ENCODE data around the gene HSD17B11.
"Not testable (repeated sequence)": the region's sequence is repeated elsewhere in the genome, so short reads cannot be mapped to it uniquely, and the experiment has no call there.

The HSD17B11 gene

GRCh38 chr4:87405211-87405820 lies 14.3 kb upstream of the HSD17B11 start:
- DNase-seq (ENCODE audit: low spot score) = no peak

- DNase-seq (ENCODE audit: low spot score) = not testable (repeated sequence)
Measured at GRCh38 chr4:87403732-87404131, 12.7 kb upstream of the HSD17B11 start.

GRCh38 chr4:87399954-87400353 lies 9.0 kb upstream of the HSD17B11 start:
- DNase-seq (ENCODE audit: low spot score) = no peak

DNA sequence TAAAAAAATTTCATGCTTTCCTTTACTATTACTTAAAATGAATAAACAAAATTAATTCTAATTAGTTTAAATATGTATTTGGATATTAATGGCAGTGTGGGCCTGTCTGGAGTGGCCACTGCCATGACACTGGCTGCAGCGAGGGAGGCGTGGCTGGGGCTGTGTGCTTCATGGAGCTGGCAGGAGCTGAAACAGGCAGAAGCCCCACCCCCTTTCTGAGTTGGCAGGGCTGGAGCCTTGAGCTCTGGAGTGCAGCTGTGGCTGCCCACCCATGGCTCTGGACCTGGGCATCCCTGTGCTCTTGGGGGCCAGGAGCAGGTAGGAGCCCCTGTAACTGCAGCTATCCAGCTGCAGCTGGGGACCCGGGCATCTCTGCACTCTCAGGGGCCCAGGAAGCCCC lies 8.2 kb upstream of the HSD17B11 start:
- DNase-seq (ENCODE audit: low spot score) = no peak

DNA sequence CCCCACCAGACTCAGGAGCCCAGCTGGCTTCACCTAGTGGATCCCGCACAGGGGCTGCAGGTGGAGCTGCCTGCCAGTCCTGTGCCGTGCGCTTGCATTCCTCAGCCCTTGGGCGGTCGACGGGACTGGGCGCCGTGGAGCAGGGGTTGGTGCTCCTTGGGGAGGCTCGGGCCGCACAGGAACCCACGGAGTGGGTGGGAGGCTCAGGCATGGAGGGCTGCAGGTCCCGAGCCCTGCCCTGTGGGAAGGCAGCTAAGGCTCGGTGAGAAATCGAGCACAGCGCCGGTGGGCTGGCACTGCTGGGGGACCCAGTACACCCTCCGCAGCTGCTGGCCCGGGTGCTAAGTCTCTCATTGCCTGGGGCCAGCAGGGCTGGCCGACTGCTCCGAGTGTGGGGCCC lies 4.9 kb upstream of the HSD17B11 start:
- not testable (repeated sequence) for DNase-seq (ENCODE audit: low spot score)

- not testable (repeated sequence) for DNase-seq (ENCODE audit: low spot score)
Measured at GRCh38 chr4:87395073-87395472, 4.1 kb upstream of the HSD17B11 start.

GRCh38 chr4:87392183-87392582 lies 1.2 kb upstream of the HSD17B11 start:
- DNase-seq (ENCODE audit: low spot score) = no peak

GRCh38 chr4:87391576-87392054 lies 627 bp upstream of the HSD17B11 start:
- no peak for DNase-seq (ENCODE audit: low spot score)

DNA sequence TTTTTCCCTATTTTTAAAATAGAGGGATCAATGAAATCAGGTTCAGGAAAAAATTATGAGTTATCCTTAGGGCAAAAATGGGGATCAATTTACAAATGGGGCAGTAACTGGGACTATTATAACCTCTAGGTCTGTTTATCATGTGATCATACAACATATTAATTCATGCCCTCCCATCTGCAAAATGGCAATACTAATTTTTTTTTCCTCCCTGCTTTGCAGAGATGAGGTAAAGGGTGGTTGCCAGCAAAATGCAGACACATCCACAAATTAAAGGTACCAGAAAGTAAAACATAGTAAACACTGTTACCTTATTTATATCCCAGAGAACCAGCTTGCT lies 467 bp downstream of the HSD17B11 start:
- peak; percentile 54 for DNase-seq (ENCODE audit: low spot score)

GRCh38 chr4:87390055-87390454 lies 933 bp downstream of the HSD17B11 start:
- peak; percentile 17 for DNase-seq (ENCODE audit: low spot score)

GRCh38 chr4:87388901-87389300 lies 2.1 kb downstream of the HSD17B11 start:
- DNase-seq (ENCODE audit: low spot score) = no peak

DNA sequence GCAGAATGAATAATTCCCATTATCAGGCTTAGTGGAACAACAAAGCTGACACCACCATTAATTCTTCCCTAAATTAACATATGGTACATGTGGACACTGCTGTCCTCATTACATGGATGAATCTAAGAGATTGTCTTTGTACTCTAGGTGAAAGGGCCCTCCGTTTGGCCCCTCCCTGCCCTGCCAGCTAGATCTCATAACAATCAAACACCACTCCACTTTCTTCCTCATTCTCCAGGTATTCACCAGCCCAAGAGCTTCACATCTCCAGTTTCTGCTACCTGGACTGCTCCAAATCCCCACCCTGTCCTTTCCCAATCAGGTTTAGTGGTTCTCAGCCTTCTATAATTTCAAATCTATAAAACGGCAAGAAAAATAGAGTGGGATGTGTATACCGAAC lies 3.8 kb downstream of the HSD17B11 start:
- no peak for DNase-seq (ENCODE audit: low spot score)

- not testable (repeated sequence) for DNase-seq (ENCODE audit: low spot score)
Measured at GRCh38 chr4:87384466-87385132, 6.4 kb downstream of the HSD17B11 start.

- DNase-seq (ENCODE audit: low spot score) = no peak
Measured at GRCh38 chr4:87382931-87383330, 8.1 kb downstream of the HSD17B11 start.

DNA sequence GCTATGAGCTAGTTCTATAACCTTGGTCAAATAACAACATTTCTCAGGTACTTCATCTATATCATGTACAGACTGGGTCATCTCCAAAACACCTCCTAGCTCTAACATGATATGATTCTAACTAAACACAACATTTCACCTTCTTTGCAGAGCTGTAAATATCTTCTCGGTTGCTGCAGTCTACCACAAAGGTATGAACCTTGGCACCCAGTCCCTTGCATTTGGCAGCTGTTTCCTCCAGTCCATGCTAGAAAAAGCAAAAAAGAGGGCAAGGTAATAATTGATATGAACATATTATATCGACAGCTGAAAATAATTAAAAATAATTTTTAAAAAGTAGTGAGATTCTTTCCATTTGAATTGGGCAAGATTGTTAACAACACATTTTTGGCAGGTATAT lies 8.9 kb downstream of the HSD17B11 start:
- DNase-seq (ENCODE audit: low spot score) = no peak

GRCh38 chr4:87377816-87378215 lies 13.2 kb downstream of the HSD17B11 start:
- DNase-seq (ENCODE audit: low spot score) = no peak

DNA sequence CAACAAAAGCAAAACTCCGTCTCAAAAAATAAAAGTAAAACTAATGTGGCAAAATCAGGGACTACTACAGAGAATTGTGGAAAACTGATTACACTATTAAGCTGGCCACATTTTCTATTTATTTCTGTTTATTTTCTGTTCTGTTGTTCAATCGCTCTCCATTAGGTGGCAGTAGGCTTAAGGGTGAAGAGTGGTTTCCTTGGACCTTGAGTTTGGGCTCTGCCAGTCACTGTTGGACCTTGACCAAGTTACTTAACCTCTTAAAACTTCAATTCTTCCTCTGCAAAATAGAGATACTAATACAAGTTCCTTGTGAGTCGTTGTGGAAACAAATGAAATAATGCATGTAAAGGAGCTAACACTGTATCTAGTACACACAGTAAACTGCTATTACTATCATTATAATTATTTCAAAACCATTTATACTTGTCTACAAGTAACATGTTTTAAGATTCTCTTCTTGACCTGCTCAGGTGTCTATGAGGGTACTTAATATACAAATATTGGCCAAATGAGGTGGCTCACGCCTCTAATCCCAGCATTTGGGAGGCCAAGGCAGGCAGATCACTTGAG lies 15.2 kb downstream of the HSD17B11 start:
- DNase-seq (ENCODE audit: low spot score) = peak; percentile 64

DNA sequence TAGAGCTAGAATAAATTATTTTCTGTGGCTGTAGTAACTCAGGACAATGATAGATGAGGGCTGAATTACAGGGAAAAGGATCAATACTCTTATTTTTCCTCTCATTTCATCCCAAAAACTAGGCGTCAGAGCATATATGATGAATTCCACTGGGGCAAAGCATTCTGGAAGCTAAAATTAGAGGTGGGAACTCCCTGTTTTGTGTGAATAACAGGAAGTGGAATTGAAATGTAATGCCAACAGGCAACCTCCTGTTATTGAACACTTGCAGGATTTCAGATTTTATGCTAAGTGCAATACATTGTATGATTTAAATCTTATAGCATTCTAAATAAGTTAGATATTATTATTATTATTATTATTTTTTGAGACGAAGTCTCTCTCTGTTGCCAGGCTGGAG lies 20.9 kb downstream of the HSD17B11 start:
- DNase-seq (ENCODE audit: low spot score) = no peak

GRCh38 chr4:87366521-87367162 lies 24.3 kb downstream of the HSD17B11 start:
- DNase-seq (ENCODE audit: low spot score) = no peak

DNA sequence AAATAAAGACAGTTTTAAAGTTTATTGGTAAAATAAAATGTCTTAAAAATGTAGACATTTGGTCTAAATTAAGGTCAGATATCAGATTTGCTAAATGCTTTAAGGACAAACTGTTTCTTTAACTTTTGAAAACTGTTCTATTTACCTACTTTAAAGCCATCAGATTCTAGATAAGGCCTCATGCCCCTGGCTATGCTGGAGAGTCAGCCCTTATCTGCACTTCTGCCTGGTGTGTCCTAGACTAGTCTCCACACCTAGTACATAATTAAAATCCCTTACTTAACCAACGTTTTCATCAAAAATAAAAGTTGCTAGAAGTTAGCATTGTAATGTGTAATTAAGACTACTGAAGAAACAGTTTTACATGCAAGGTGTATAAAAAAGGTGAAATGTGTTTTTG lies 25.6 kb downstream of the HSD17B11 start:
- no peak for DNase-seq (ENCODE audit: low spot score)

GRCh38 chr4:87363552-87363951 lies 27.4 kb downstream of the HSD17B11 start:
- DNase-seq (ENCODE audit: low spot score) = peak; percentile 33

GRCh38 chr4:87360338-87360935 lies 30.6 kb downstream of the HSD17B11 start:
- no peak for DNase-seq (ENCODE audit: low spot score)

- DNase-seq (ENCODE audit: low spot score) = no peak
Measured at GRCh38 chr4:87359258-87359657, 31.7 kb downstream of the HSD17B11 start.

All from NAMALWA (cell line).